Osteoblast (primary cell): ENCODE measurements around the gene RGS19. TPM values are rescaled to one million over a fixed set of nuclear protein-coding genes. Genes with fewer than 3 reads are reported as not detected.

Source experiments
- DNase-seq: peaks from one replicate; pipeline ENCODE4 v3.0.0; 2011; ENCODE audit warnings: low spot score, mixed read lengths; ENCODE audit not compliant: insufficient read length; ENCODE audit errors: missing footprints
- H2AFZ ChIP-seq: 2 replicates; pipeline ENCODE4 v1.6.0; 2011; ENCODE audit warnings: mild to moderate bottlenecking, low read length
- H3K27ac ChIP-seq: 2 replicates; pipeline ENCODE4 v1.5.1; 2011; ENCODE audit warnings: mild to moderate bottlenecking, low read depth, low read length, moderate library complexity
- H3K27me3 ChIP-seq: 2 replicates; pipeline ENCODE4 v1.6.0; 2012; ENCODE audit warnings: mild to moderate bottlenecking, control low read depth, inconsistent platforms, low read length, moderate library complexity; ENCODE audit not compliant: insufficient read depth
- H3K36me3 ChIP-seq: 2 replicates; pipeline ENCODE4 v1.5.1; 2011; ENCODE audit warnings: mild to moderate bottlenecking, low read length, control low read depth, moderate library complexity; ENCODE audit not compliant: insufficient read depth
- H3K4me1 ChIP-seq: 2 replicates; pipeline ENCODE4 v1.5.1; 2011; ENCODE audit warnings: mild to moderate bottlenecking, low read length, control low read depth, moderate library complexity; ENCODE audit not compliant: insufficient read depth
- H3K4me2 ChIP-seq: 2 replicates; pipeline ENCODE4 v1.6.0; 2011; ENCODE audit warnings: mild to moderate bottlenecking, low read length; ENCODE audit not compliant: insufficient read depth
- H3K4me3 ChIP-seq: fragments of 200-600 bp; sonication (generic); 3 replicates; pipeline ENCODE4 v1.5.1; 2012; ENCODE audit warnings: mild to moderate bottlenecking, low read length, inconsistent platforms; ENCODE audit not compliant: insufficient read depth
- H3K79me2 ChIP-seq: 2 replicates; pipeline ENCODE4 v1.6.0; 2012; ENCODE audit warnings: mild to moderate bottlenecking, low read length, control low read depth, inconsistent platforms; ENCODE audit not compliant: insufficient read depth
- H3K9me3 ChIP-seq: 2 replicates; pipeline ENCODE4 v1.5.1; 2011; ENCODE audit warnings: low read depth, low read length, control low read depth
- H4K20me1 ChIP-seq: 2 replicates; pipeline ENCODE4 v1.6.0; 2012; ENCODE audit warnings: mild to moderate bottlenecking, low read length, control low read depth; ENCODE audit not compliant: insufficient read depth
- total RNA-seq: library from RNA; depleted of rRNA; stranded (reverse); fragments of >200 nt; gene quantifications from 2 replicates; pipeline ENCODE4 v1.2.3, GENCODE V29; 2012
- TF ChIP-seq, protein P1 (sequence below): IDR thresholded peaks from 2 replicates; pipeline ENCODE4 v1.5.1; 2011; ENCODE audit warnings: mild to moderate bottlenecking, low read depth, low read length, moderate library complexity; ENCODE audit errors: extremely low read depth

The RGS19 gene
- total RNA-seq, 1 donor: 6.9 TPM

DNA sequence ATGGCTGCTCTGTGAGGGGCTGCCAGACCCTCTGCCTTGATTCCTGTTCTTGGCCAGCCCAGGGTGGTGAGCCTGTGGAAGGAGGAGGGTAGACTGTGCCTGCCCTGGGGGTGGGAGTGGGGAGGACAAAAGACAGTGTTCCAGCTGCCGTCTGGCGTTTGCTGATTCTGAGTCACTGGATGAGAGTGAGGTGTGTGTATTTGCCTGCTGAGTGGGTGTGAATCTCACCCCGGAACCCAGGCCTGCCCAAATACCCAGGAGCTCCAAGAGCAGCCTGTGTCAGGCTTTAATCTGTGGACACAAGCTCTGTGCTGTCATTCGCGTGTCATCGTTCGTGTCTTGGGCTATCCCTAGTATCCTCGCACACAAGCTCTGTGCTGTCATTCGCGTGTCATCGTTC lies 7.5 kb upstream of the RGS19 start:
- Histone ChIP-seq H3K4me1 (no peaks in the 10 kb centered on the region), H4K20me1 (no peaks in the 10 kb centered on the region), H3K4me3 (no peak overlapping the region), H2AFZ (no peak overlapping the region), H3K4me2 (no peak overlapping the region), H3K9me3 (no peaks in the 10 kb centered on the region), H3K79me2 (no peaks in the 10 kb centered on the region), H3K27me3 (peaks cover 40% of the 10 kb centered on the region), H3K27ac (no peak overlapping the region), H3K36me3 (no peaks in the 10 kb centered on the region)
- DNase-seq: no peak
- TF ChIP-seq, protein P1, sequence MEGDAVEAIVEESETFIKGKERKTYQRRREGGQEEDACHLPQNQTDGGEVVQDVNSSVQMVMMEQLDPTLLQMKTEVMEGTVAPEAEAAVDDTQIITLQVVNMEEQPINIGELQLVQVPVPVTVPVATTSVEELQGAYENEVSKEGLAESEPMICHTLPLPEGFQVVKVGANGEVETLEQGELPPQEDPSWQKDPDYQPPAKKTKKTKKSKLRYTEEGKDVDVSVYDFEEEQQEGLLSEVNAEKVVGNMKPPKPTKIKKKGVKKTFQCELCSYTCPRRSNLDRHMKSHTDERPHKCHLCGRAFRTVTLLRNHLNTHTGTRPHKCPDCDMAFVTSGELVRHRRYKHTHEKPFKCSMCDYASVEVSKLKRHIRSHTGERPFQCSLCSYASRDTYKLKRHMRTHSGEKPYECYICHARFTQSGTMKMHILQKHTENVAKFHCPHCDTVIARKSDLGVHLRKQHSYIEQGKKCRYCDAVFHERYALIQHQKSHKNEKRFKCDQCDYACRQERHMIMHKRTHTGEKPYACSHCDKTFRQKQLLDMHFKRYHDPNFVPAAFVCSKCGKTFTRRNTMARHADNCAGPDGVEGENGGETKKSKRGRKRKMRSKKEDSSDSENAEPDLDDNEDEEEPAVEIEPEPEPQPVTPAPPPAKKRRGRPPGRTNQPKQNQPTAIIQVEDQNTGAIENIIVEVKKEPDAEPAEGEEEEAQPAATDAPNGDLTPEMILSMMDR: no peak

DNA sequence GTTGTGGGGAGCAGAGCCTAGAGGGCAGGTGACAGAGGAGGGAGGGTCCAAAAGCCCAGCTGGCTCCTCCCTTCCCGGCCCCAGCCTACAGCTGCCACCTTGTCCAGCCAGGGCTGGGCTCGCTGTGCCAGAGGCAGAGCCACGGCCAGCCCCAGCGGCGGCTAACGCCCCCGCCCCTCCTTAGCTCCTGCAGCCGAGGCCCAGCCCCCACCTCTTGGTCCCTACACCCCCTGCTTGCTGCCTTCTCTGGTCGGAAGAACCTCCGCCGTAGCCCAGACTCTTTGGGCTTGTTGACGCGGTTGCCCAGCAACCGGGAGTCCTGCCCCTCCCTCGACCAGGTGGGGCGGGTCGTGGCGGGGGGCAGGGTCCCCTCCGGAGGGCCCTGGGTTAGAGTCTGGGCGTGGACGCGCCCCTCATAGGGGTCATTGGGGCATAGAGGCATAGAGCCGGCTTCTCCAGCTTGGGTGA lies 5.4 kb upstream of the RGS19 start:
- Histone ChIP-seq H3K9me3 (no peaks in the 10 kb centered on the region), H2AFZ (no peak overlapping the region), H3K27ac (no peak overlapping the region), H4K20me1 (no peaks in the 10 kb centered on the region), H3K4me2 (no peak overlapping the region), H3K4me1 (no peaks in the 10 kb centered on the region), H3K27me3 (peaks cover 40% of the 10 kb centered on the region), H3K36me3 (no peaks in the 10 kb centered on the region), H3K79me2 (no peaks in the 10 kb centered on the region), H3K4me3 (no peak overlapping the region)
- TF ChIP-seq, protein P1: no peak
- DNase-seq: no peak

DNA sequence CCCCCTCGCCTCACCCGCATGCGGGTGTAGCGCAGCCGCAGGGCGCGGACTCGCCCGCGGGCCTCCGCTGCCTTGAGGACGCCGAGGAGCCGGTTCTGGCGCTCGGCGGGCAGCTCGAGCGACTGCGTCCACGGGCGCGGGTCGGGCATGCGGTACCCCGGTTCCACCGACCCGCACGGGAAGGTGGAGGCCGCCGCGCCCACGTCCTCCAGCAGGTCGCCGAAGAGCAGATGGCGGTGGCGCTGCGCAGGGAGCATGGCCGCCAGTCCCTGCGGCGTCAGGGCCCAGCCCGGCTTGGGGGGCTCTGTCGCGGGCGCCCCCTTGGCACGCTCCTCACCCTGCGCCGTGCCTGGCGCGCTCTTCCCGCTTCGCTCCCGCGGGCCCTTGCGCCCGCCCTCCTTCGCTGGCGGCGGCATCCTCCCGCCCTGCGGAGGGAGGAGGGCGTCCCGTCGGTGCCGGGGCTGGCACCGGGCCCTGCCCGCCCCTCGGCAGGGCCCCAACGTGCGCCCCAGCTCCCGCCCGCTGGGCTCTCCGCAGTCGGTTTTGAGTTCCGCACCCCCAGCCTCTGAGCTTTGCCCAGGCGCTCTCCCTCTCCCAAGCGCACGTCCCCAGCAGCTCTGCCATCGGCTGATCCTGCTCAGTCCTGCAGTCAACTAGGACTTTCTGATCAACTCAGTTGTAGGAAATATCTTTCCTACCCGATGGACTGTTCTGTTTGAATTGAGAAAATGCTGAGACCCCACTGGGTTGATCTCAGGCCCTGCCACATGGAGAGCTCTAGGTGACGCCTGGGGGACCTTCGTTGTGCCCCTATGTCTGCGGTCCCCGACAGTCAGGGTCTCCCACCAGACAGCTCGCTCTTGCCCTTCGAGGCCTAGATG lies 4.7 kb upstream of the RGS19 start, which contains the start of gene LKAAEAR1:
Gene LKAAEAR1 (minus strand): TSS at position 595 of the 881 bp plus-strand sequence. CDS start 179 bp downstream, at position 416.
- H2AFZ ChIP-seq: no peak within 1 kb of the TSS
- TF ChIP-seq, protein P1: no peak
- no peaks in the 10 kb centered on the region for H3K9me3 ChIP-seq
- no peaks in the 10 kb centered on the region for H3K79me2 ChIP-seq
- H3K4me3 ChIP-seq: peak within 1 kb of the TSS; percentile 52
- peak; percentile 92 for DNase-seq
- H3K27me3 ChIP-seq: peaks cover 40% of the 10 kb centered on the region
- H3K4me2 ChIP-seq: peak within 1 kb of the TSS; percentile 61
- H3K4me1 ChIP-seq: peaks cover 5% of the 10 kb centered on the region
- no peaks in the 10 kb centered on the region for H3K36me3 ChIP-seq
- no peak within 1 kb of the TSS for H3K27ac ChIP-seq
- no peaks in the 10 kb centered on the region for H4K20me1 ChIP-seq

DNA sequence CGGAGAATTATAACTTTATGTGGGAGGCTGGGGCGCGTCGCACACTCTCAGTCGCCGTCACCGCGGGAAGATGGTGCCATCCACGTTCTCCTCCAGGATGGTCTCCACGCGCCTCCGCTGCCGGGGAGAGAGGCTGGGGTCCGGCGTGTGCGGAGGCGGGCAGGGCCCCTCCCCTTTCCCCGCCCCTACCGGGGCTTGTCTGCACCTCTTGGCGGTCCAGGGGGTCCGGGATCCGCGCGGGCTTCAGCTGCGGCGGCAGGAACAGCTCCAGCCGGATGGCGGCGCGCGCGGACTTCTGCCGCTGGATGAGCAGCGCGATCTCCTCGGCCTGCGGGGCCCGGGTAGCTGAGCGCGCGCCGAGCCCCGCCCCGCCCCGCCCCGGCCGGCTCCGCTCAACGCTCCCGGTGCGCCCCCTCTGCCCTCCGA lies 4.1 kb upstream of the RGS19 start:
- H3K27me3 ChIP-seq: peaks cover 40% of the 10 kb centered on the region
- H4K20me1 ChIP-seq: peaks cover 4% of the 10 kb centered on the region
- no peaks in the 10 kb centered on the region for H3K79me2 ChIP-seq
- TF ChIP-seq, protein P1: peak; percentile 17
- H3K27ac ChIP-seq: no peak overlapping the region
- H3K36me3 ChIP-seq: no peaks in the 10 kb centered on the region
- no peaks in the 10 kb centered on the region for H3K9me3 ChIP-seq
- peak overlapping the region; percentile 61 for H3K4me2 ChIP-seq
- peak overlapping the region; percentile 52 for H3K4me3 ChIP-seq
- DNase-seq: peak; percentile 98
- peaks cover 11% of the 10 kb centered on the region for H3K4me1 ChIP-seq
- H2AFZ ChIP-seq: no peak overlapping the region
